Measurements from ENCODE around the gene GALNT3.

GRCh38 chr2:165801176-165801575, 7.1 kb upstream of the GALNT3 start:
- TF ChIP-seq EP300 (IDR thresholded peaks at IDR 0.05), result no peak
- no peak for TF ChIP-seq POLR2A (IDR thresholded peaks at IDR 0.05)

All from sigmoid colon (tissue), 4 donors.